Neural cell (in vitro differentiated cells): ENCODE measurements around the gene CEBPZ. TPM values are rescaled to one million over a fixed set of nuclear protein-coding genes. Genes with fewer than 3 reads are reported as not detected.

ENCODE experiments used
- H2AFZ ChIP-seq: fragments of 200-600, 300-800 bp; sonication (generic), shearing (Covaris generic); 2 replicates; pipeline ENCODE4 v1.6.0; 2014; ENCODE audit warnings: low read depth, mild to moderate bottlenecking, antibody characterized with exemption, low read length, moderate library complexity
- H3F3A ChIP-seq: fragments of 200-600 bp; shearing (Covaris generic); 2 replicates; pipeline ENCODE4 v1.6.1; 2016; ENCODE audit warnings: mild to moderate bottlenecking, moderate library complexity, mixed read lengths, antibody characterized with exemption, low read length; ENCODE audit not compliant: insufficient read depth, poor library complexity, severe bottlenecking
- H3K27ac ChIP-seq: fragments of 200-600, 300-800 bp; sonication (generic), shearing (Covaris generic); 2 replicates; pipeline ENCODE4 v1.5.1; 2014; ENCODE audit warnings: mild to moderate bottlenecking, low read length, moderate library complexity
- H3K27me3 ChIP-seq: fragments of 300-800, 200-600 bp; sonication (generic), shearing (Covaris generic); 2 replicates; pipeline ENCODE4 v1.6.0; 2014; ENCODE audit warnings: mild to moderate bottlenecking, low read depth, low read length, moderate library complexity; ENCODE audit not compliant: insufficient read depth
- H3K36me3 ChIP-seq: fragments of 300-800, 200-600 bp; sonication (generic), shearing (Covaris generic); 2 replicates; pipeline ENCODE4 v1.5.1; 2014; ENCODE audit warnings: mild to moderate bottlenecking, antibody characterized with exemption, low read length, moderate library complexity; ENCODE audit not compliant: insufficient read depth
- H3K4me2 ChIP-seq: fragments of 300-800, 200-600 bp; sonication (generic), shearing (Covaris generic); 2 replicates; pipeline ENCODE4 v1.6.0; 2014; ENCODE audit warnings: mild to moderate bottlenecking, low read length
- H3K4me3 ChIP-seq: fragments of 300-800, 200-600 bp; sonication (generic), shearing (Covaris generic); 2 replicates; pipeline ENCODE4 v1.5.1; 2014; ENCODE audit warnings: mild to moderate bottlenecking, low read length, moderate library complexity
- H3K79me2 ChIP-seq: fragments of 200-600 bp; shearing (Covaris generic); replicated peaks from 2 replicates; pipeline ENCODE4 v1.6.0; 2014; ENCODE audit warnings: mild to moderate bottlenecking, low read length, moderate library complexity; ENCODE audit not compliant: insufficient read depth
- H3K9ac ChIP-seq: fragments of 300-800, 200-600 bp; sonication (generic), shearing (Covaris generic); 2 replicates; pipeline ENCODE4 v1.6.1; 2016; ENCODE audit warnings: mild to moderate bottlenecking, low read length, mixed read lengths
- H3K9me2 ChIP-seq: fragments of 200-600 bp; shearing (Covaris generic); 2 replicates; pipeline ENCODE4 v1.6.1; 2016; ENCODE audit warnings: mild to moderate bottlenecking, low read length, mixed read lengths; ENCODE audit not compliant: insufficient read depth
- H3K9me3 ChIP-seq: fragments of 200-600, 300-800 bp; sonication (generic), shearing (Covaris generic); 2 replicates; pipeline ENCODE4 v1.6.1; 2016; ENCODE audit warnings: mild to moderate bottlenecking, mixed run types, low read length, moderate library complexity, mixed read lengths
- H4K20me1 ChIP-seq: fragments of 200-600 bp; shearing (Covaris generic); 2 replicates; pipeline ENCODE4 v1.6.1; 2016; ENCODE audit warnings: mild to moderate bottlenecking, mixed run types; ENCODE audit not compliant: insufficient read depth
- EP300 ChIP-seq: fragments of 450-650 bp; conservative IDR thresholded peaks from 2 replicates; pipeline ENCODE4 v1.6.1; 2014; ENCODE audit warnings: antibody characterized with exemption, mild to moderate bottlenecking, moderate library complexity; ENCODE audit not compliant: poor library complexity, severe bottlenecking
- EZH2 ChIP-seq: fragments of 200-600, 300-800 bp; shearing (Covaris generic), sonication (generic); IDR thresholded peaks from 2 replicates; pipeline ENCODE4 v1.6.1; 2014; ENCODE audit warnings: antibody characterized with exemption, low read length, borderline replicate concordance, mild to moderate bottlenecking; ENCODE audit not compliant: insufficient read depth, poor library complexity, severe bottlenecking
- MXI1 ChIP-seq: fragments of 450-650 bp; conservative IDR thresholded peaks from 2 replicates; pipeline ENCODE4 v1.6.1; 2014; ENCODE audit warnings: antibody characterized with exemption, mild to moderate bottlenecking; ENCODE audit not compliant: poor library complexity, severe bottlenecking
- POLR2AphosphoS5 ChIP-seq: IDR thresholded peaks from 2 replicates; pipeline ENCODE4 v1.6.1; 2012
- RAD21 ChIP-seq: fragments of 450-650 bp; conservative IDR thresholded peaks from 2 replicates; pipeline ENCODE4 v1.6.1; 2014; ENCODE audit warnings: antibody characterized with exemption, mild to moderate bottlenecking, moderate library complexity
- REST ChIP-seq: IDR thresholded peaks from 2 replicates; pipeline ENCODE4 v1.6.1; 2012; ENCODE audit warnings: borderline replicate concordance
- SMC3 ChIP-seq: fragments of 450-650 bp; conservative IDR thresholded peaks from 2 replicates; pipeline ENCODE4 v1.6.1; 2014; ENCODE audit warnings: antibody characterized with exemption, mild to moderate bottlenecking, moderate library complexity; ENCODE audit not compliant: poor library complexity
- TAF1 ChIP-seq: IDR thresholded peaks from 2 replicates; pipeline ENCODE4 v1.6.1; 2012; ENCODE audit warnings: low read depth
- polyA plus RNA-seq: library from polyadenylated mRNA; depleted of rRNA; stranded (reverse); fragments of >200 nt; gene quantifications from 2 replicates; pipeline ENCODE4 v1.2.3, GENCODE V29; 2014
- TF ChIP-seq, protein P1 (sequence below): fragments of 450-650 bp; IDR thresholded peaks from 2 replicates; pipeline ENCODE4 v1.5.1; 2014; ENCODE audit warnings: antibody characterized with exemption, mild to moderate bottlenecking, moderate library complexity; ENCODE audit not compliant: poor library complexity, severe bottlenecking

Gene CEBPZ
- polyA plus RNA-seq, 1 donor from 2014 or later: 39.1 TPM

DNA sequence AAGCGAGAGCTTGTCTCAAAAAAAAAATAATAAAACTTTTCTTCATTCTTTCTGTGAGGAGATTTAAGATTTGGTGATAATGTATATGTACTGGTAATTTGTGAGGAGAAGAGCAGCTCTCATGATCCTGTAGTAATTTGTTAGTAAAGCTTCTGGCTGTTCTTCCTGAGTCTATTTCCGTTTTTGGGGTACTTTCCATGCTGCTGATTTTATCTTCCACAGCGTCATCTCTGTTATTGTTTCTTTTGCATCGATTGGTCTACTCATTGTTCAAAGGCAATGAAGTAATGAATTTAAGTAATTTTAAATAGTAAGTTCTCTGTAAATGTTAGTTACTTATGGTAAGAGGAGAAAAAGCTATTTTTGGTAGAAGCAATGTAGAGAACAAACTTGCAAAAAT, 12.0 kb upstream of the CEBPZ start:
- H3K9me2 ChIP-seq: no peaks in the 10 kb centered on the region
- no peak overlapping the region for H3K4me3 ChIP-seq
- H3K27ac ChIP-seq: no peak overlapping the region
- no peak overlapping the region for H2AFZ ChIP-seq
- no peaks in the 10 kb centered on the region for H3K79me2 ChIP-seq
- TF ChIP-seq REST (no peak), SMC3 (no peak)
- TF ChIP-seq, protein P1, sequence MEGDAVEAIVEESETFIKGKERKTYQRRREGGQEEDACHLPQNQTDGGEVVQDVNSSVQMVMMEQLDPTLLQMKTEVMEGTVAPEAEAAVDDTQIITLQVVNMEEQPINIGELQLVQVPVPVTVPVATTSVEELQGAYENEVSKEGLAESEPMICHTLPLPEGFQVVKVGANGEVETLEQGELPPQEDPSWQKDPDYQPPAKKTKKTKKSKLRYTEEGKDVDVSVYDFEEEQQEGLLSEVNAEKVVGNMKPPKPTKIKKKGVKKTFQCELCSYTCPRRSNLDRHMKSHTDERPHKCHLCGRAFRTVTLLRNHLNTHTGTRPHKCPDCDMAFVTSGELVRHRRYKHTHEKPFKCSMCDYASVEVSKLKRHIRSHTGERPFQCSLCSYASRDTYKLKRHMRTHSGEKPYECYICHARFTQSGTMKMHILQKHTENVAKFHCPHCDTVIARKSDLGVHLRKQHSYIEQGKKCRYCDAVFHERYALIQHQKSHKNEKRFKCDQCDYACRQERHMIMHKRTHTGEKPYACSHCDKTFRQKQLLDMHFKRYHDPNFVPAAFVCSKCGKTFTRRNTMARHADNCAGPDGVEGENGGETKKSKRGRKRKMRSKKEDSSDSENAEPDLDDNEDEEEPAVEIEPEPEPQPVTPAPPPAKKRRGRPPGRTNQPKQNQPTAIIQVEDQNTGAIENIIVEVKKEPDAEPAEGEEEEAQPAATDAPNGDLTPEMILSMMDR: no peak
- no peaks in the 10 kb centered on the region for H3K27me3 ChIP-seq
- H4K20me1 ChIP-seq: no peaks in the 10 kb centered on the region
- H3K9ac ChIP-seq: no peak overlapping the region
- no peaks in the 10 kb centered on the region for H3K9me3 ChIP-seq
- no peaks in the 10 kb centered on the region for H3F3A ChIP-seq
- H3K4me2 ChIP-seq: no peak overlapping the region
- peaks cover 17% of the 10 kb centered on the region for H3K36me3 ChIP-seq

GRCh38 chr2:37232131-37232933, 936 bp upstream of the CEBPZ start:
- peaks cover 12% of the 10 kb centered on the region for H3K36me3 ChIP-seq
- H3K79me2 ChIP-seq: peaks cover 49% of the 10 kb centered on the region
- H3K27me3 ChIP-seq: no peaks in the 10 kb centered on the region
- peak overlapping the region; percentile 88 for H3K4me3 ChIP-seq
- no peaks in the 10 kb centered on the region for H3K9me3 ChIP-seq
- peak overlapping the region; percentile 93 for H3K27ac ChIP-seq
- peak overlapping the region; percentile 92 for H3K9ac ChIP-seq
- peak overlapping the region; percentile 89 for H3K4me2 ChIP-seq
- H3F3A ChIP-seq: no peaks in the 10 kb centered on the region
- TF ChIP-seq POLR2AphosphoS5 (no peak), MXI1 (peak; percentile 44)
- H2AFZ ChIP-seq: peak overlapping the region; percentile 77
- no peaks in the 10 kb centered on the region for H4K20me1 ChIP-seq
- H3K9me2 ChIP-seq: no peaks in the 10 kb centered on the region

DNA sequence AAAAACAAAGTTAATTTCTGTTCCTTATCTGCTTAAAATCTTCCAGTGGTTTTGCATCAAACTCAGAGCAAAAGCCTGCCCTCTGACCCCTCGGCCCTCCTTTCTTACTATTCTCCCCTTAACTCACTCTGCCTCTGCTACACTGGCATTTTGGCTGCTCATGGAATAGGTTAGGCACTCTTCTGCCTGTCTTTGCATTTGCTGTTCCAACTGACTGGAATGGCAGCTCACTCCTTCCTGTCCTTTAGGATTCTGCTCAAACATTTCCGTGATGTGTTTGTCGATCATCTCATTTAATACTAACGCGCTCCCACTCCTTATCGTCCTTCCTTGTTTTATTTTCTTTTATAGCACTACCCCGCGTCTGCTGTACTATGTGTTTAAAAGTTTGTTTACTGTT, 815 bp downstream of the CEBPZ start:
- peaks cover 12% of the 10 kb centered on the region for H3K36me3 ChIP-seq
- H4K20me1 ChIP-seq: no peaks in the 10 kb centered on the region
- no peaks in the 10 kb centered on the region for H3K9me3 ChIP-seq
- peak overlapping the region; percentile 93 for H3K27ac ChIP-seq
- H3K4me3 ChIP-seq: peak overlapping the region; percentile 88
- peak overlapping the region; percentile 86 for H3K4me2 ChIP-seq
- TF ChIP-seq TAF1: no peak
- TF ChIP-seq SMC3: no peak
- no peak for TF ChIP-seq EZH2
- no peak for TF ChIP-seq REST
- TF ChIP-seq EP300: no peak
- TF ChIP-seq RAD21: no peak
- no peak for TF ChIP-seq POLR2AphosphoS5
- no peak for TF ChIP-seq MXI1
- TF ChIP-seq, protein P1: no peak
- H3K9ac ChIP-seq: peak overlapping the region; percentile 92
- no peaks in the 10 kb centered on the region for H3F3A ChIP-seq
- H2AFZ ChIP-seq: peak overlapping the region; percentile 77
- H3K27me3 ChIP-seq: no peaks in the 10 kb centered on the region
- H3K9me2 ChIP-seq: no peaks in the 10 kb centered on the region
- peaks cover 49% of the 10 kb centered on the region for H3K79me2 ChIP-seq
